Stimulated activated CD8-positive, alpha-beta memory T cell treated with anti-CD3 and anti-CD28 coated beads, Interleukin-4, amount 100 ng/mL, for 4 hours (primary cell): ENCODE measurements around the gene PLXNA2.

Experiments used
- DNase-seq, 2 donors: peaks; one replicate each; pipeline ENCODE4 v3.0.0-alpha.2; 2020; ENCODE audit warnings: low read depth in 2 of 2, low spot score in 1 of 2

The PLXNA2 gene

GRCh38 chr1:208207388-208208131 is 36.6 kb downstream of the PLXNA2 start:
- DNase-seq = no peak

- DNase-seq = no peak
Observed at GRCh38 chr1:208206092-208206698, 38.0 kb downstream of the PLXNA2 start.

- no peak for DNase-seq
Observed at GRCh38 chr1:208205216-208206013, 38.8 kb downstream of the PLXNA2 start.

- no peak for DNase-seq
Observed at GRCh38 chr1:208204779-208205178, 39.4 kb downstream of the PLXNA2 start.

- DNase-seq = no peak
Observed at GRCh38 chr1:208203848-208204609, 40.2 kb downstream of the PLXNA2 start.

- no peak for DNase-seq
Observed at GRCh38 chr1:208203127-208203847, 40.9 kb downstream of the PLXNA2 start.

GRCh38 chr1:208202333-208202995 is 41.7 kb downstream of the PLXNA2 start:
- DNase-seq = no peak

- no peak for DNase-seq
Observed at GRCh38 chr1:208201229-208201628, 43.0 kb downstream of the PLXNA2 start.

GRCh38 chr1:208200116-208200515 is 44.1 kb downstream of the PLXNA2 start:
- DNase-seq = no peak

GRCh38 chr1:208198236-208198635 is 45.9 kb downstream of the PLXNA2 start:
- no peak for DNase-seq

GRCh38 chr1:208194944-208195343 is 49.2 kb downstream of the PLXNA2 start:
- no peak for DNase-seq

- DNase-seq = no peak
Observed at GRCh38 chr1:208192995-208193394, 51.2 kb downstream of the PLXNA2 start.

GRCh38 chr1:208190784-208191183 is 53.4 kb downstream of the PLXNA2 start:
- DNase-seq = no peak

GRCh38 chr1:208189716-208190115 is 54.5 kb downstream of the PLXNA2 start:
- DNase-seq = no peak

- no peak for DNase-seq
Observed at GRCh38 chr1:208189183-208189582, 55.0 kb downstream of the PLXNA2 start.

- DNase-seq = no peak
Observed at GRCh38 chr1:208188607-208189006, 55.6 kb downstream of the PLXNA2 start.

GRCh38 chr1:208187499-208188041 is 56.6 kb downstream of the PLXNA2 start:
- no peak for DNase-seq

GRCh38 chr1:208185801-208186231 is 58.4 kb downstream of the PLXNA2 start:
- DNase-seq = no peak

- DNase-seq = no peak
Observed at GRCh38 chr1:208184966-208185654, 59.1 kb downstream of the PLXNA2 start.
